Measurements from ENCODE around the gene TPTE2.
A peak's percentile ranks its signal among the peaks of the same experiment; 100 is the strongest.
"Not testable (repeated sequence)": the region's sequence is repeated elsewhere in the genome, so short reads cannot be mapped to it uniquely, and the experiment has no call there.

TPTE2 gene

GRCh38 chr13:19439056-19439686, 122.2 kb downstream of the TPTE2 start:
- H3K4me2 ChIP-seq; H3K27me3 ChIP-seq (ENCODE audit: insufficient read depth, low read depth); H3K9ac ChIP-seq; H3K27ac ChIP-seq; H3K4me1 ChIP-seq (ENCODE audit: low read depth, poor library complexity, severe bottlenecking); H3K4me3 ChIP-seq (IDR thresholded peaks at IDR 0.05; ENCODE audit: insufficient read depth, low read depth, low read length); H3K79me2 ChIP-seq (ENCODE audit: insufficient read depth, low read depth); H3K36me3 ChIP-seq (ENCODE audit: insufficient read depth); H2AFZ ChIP-seq (ENCODE audit: low read depth); H4K20me1 ChIP-seq (ENCODE audit: insufficient read depth): not testable (repeated sequence)
- TF ChIP-seq CTCF (conservative IDR thresholded peaks at IDR 0.05; ENCODE audit: low read depth, low read length): peak; percentile 33

- not testable (repeated sequence) for H3K27ac ChIP-seq; H3K36me3 ChIP-seq (ENCODE audit: insufficient read depth); H4K20me1 ChIP-seq (ENCODE audit: insufficient read depth); H2AFZ ChIP-seq (ENCODE audit: low read depth); H3K79me2 ChIP-seq (ENCODE audit: insufficient read depth, low read depth); H3K9ac ChIP-seq; H3K27me3 ChIP-seq (ENCODE audit: insufficient read depth, low read depth); H3K4me2 ChIP-seq; H3K4me3 ChIP-seq (IDR thresholded peaks at IDR 0.05; ENCODE audit: insufficient read depth, low read depth, low read length); H3K4me1 ChIP-seq (ENCODE audit: low read depth, poor library complexity, severe bottlenecking)
Measured at GRCh38 chr13:19437780-19438179, 123.6 kb downstream of the TPTE2 start.

GRCh38 chr13:19422236-19422635, 139.1 kb downstream of the TPTE2 start:
- H4K20me1 ChIP-seq (ENCODE audit: insufficient read depth); H3K4me2 ChIP-seq; H2AFZ ChIP-seq (ENCODE audit: low read depth); H3K27me3 ChIP-seq (ENCODE audit: insufficient read depth, low read depth); H3K4me3 ChIP-seq (IDR thresholded peaks at IDR 0.05; ENCODE audit: insufficient read depth, low read depth, low read length); H3K4me1 ChIP-seq (ENCODE audit: low read depth, poor library complexity, severe bottlenecking); H3K27ac ChIP-seq; H3K36me3 ChIP-seq (ENCODE audit: insufficient read depth); H3K9ac ChIP-seq; H3K79me2 ChIP-seq (ENCODE audit: insufficient read depth, low read depth): not testable (repeated sequence)

- not testable (repeated sequence) for H3K4me3 ChIP-seq (IDR thresholded peaks at IDR 0.05; ENCODE audit: insufficient read depth, low read depth, low read length); H3K36me3 ChIP-seq (ENCODE audit: insufficient read depth); H3K9ac ChIP-seq; H4K20me1 ChIP-seq (ENCODE audit: insufficient read depth); H3K4me2 ChIP-seq; H3K27me3 ChIP-seq (ENCODE audit: insufficient read depth, low read depth); H3K27ac ChIP-seq; H3K79me2 ChIP-seq (ENCODE audit: insufficient read depth, low read depth); H3K4me1 ChIP-seq (ENCODE audit: low read depth, poor library complexity, severe bottlenecking); H2AFZ ChIP-seq (ENCODE audit: low read depth)
Measured at GRCh38 chr13:19412494-19412893, 148.8 kb downstream of the TPTE2 start.

GRCh38 chr13:19382746-19383511, 178.4 kb downstream of the TPTE2 start:
- not testable (repeated sequence) for H3K4me2 ChIP-seq; H3K4me3 ChIP-seq (IDR thresholded peaks at IDR 0.05; ENCODE audit: insufficient read depth, low read depth, low read length)

GRCh38 chr13:19382111-19382510, 179.2 kb downstream of the TPTE2 start:
- no peak overlapping the region for H3K4me3 ChIP-seq (IDR thresholded peaks at IDR 0.05; ENCODE audit: insufficient read depth, low read depth, low read length)
- H3K79me2 ChIP-seq (ENCODE audit: insufficient read depth, low read depth): no peaks in the 10 kb centered on the region
- H4K20me1 ChIP-seq (ENCODE audit: insufficient read depth): no peaks in the 10 kb centered on the region
- TF ChIP-seq CTCF (conservative IDR thresholded peaks at IDR 0.05; ENCODE audit: low read depth, low read length): no peak
- no peak overlapping the region for H3K4me2 ChIP-seq
- no peaks in the 10 kb centered on the region for H3K4me1 ChIP-seq (ENCODE audit: low read depth, poor library complexity, severe bottlenecking)
- H3K27me3 ChIP-seq (ENCODE audit: insufficient read depth, low read depth): no peaks in the 10 kb centered on the region
- H2AFZ ChIP-seq (ENCODE audit: low read depth): no peak overlapping the region
- H3K27ac ChIP-seq: no peak overlapping the region
- H3K36me3 ChIP-seq (ENCODE audit: insufficient read depth): no peaks in the 10 kb centered on the region
- H3K9ac ChIP-seq: no peak overlapping the region

More at GRCh38 chr13:19382746-19383511, 178.4 kb downstream of the TPTE2 start:
- not testable (repeated sequence) for H4K20me1 ChIP-seq (ENCODE audit: insufficient read depth); H3K79me2 ChIP-seq (ENCODE audit: insufficient read depth, low read depth); H3K27me3 ChIP-seq (ENCODE audit: insufficient read depth, low read depth); H2AFZ ChIP-seq (ENCODE audit: low read depth); H3K9ac ChIP-seq; H3K4me1 ChIP-seq (ENCODE audit: low read depth, poor library complexity, severe bottlenecking); H3K27ac ChIP-seq; H3K36me3 ChIP-seq (ENCODE audit: insufficient read depth)

All from KMS-11 (cell line).